ENCODE results near the gene HMGCR.

The HMGCR gene

DNA sequence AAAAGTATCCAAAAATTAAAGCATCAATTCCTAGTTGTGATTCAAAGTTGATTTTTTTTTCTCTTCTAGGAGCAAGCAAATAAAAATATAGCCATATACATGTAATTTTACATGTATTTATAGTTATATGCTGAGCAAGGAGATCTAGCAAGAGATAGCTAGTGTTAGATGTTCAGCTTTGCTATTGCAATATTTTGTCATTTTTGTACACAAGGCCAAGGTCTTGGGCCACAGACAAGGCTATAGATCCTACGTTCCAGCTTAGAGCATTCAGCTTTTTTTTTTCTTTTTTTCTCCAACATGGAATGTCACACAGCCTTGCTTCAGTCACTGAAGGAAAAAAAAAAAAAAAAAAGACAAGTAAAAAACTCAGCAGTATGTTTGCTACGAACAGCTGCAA, 36.8 kb downstream of the HMGCR start:
- H3K4me2 ChIP-seq: no peak overlapping the region
- H3K4me3 ChIP-seq (IDR thresholded peaks at IDR 0.05; ENCODE audit: insufficient read depth, low read depth, low read length): no peak overlapping the region
- H3K4me1 ChIP-seq (ENCODE audit: low read depth, poor library complexity, severe bottlenecking): no peaks in the 10 kb centered on the region
- H3K27me3 ChIP-seq (ENCODE audit: insufficient read depth, low read depth): no peaks in the 10 kb centered on the region
- no peak overlapping the region for H2AFZ ChIP-seq (ENCODE audit: low read depth)
- H3K79me2 ChIP-seq (ENCODE audit: insufficient read depth, low read depth): no peaks in the 10 kb centered on the region
- no peak overlapping the region for H3K9ac ChIP-seq
- no peaks in the 10 kb centered on the region for H4K20me1 ChIP-seq (ENCODE audit: insufficient read depth)
- H3K36me3 ChIP-seq (ENCODE audit: insufficient read depth): no peaks in the 10 kb centered on the region
- TF ChIP-seq, protein P1, sequence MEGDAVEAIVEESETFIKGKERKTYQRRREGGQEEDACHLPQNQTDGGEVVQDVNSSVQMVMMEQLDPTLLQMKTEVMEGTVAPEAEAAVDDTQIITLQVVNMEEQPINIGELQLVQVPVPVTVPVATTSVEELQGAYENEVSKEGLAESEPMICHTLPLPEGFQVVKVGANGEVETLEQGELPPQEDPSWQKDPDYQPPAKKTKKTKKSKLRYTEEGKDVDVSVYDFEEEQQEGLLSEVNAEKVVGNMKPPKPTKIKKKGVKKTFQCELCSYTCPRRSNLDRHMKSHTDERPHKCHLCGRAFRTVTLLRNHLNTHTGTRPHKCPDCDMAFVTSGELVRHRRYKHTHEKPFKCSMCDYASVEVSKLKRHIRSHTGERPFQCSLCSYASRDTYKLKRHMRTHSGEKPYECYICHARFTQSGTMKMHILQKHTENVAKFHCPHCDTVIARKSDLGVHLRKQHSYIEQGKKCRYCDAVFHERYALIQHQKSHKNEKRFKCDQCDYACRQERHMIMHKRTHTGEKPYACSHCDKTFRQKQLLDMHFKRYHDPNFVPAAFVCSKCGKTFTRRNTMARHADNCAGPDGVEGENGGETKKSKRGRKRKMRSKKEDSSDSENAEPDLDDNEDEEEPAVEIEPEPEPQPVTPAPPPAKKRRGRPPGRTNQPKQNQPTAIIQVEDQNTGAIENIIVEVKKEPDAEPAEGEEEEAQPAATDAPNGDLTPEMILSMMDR (conservative IDR thresholded peaks at IDR 0.05; ENCODE audit: low read depth, low read length): no peak
- H3K27ac ChIP-seq: no peak overlapping the region

DNA sequence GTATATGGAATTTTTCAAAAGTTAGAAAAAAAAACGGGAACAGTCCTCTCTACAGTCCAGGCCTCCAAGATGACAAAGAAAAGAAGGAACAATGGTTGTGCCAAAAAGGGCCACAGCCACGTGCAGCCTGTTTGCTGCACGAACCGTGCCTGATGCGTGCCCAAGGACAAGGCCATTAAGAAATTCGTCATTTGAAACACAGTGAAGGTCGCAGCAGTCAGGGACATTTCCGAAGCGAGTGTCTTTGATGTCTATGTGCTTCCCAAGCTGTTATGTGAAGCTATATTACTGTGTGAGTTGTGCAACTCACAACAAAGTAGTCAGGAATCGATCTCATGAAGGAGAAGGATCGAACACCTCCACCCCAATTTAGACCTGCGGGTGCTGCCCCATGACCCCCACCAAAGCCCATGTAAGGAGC, 37.4 kb downstream of the HMGCR start:
- TF ChIP-seq, protein P1 (conservative IDR thresholded peaks at IDR 0.05; ENCODE audit: low read depth, low read length): no peak
- no peaks in the 10 kb centered on the region for H3K36me3 ChIP-seq (ENCODE audit: insufficient read depth)

DNA sequence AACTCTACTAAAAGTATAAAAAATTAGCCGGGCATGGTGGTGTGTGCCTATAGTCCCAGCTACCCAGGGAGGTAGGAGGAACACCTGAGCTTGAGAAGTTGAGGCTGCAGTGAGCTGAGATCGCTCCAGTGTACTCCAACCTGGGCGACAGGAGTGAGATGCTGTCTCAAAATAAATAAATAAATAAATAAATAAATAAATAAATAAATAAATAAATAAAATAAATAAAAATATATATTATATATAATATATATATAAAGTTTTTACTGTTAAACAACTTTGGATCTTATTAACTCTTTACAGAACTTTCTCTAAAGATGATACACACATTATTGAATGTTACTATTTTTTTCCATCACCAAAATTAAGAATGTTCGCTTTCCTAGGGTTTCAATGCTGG, 38.4 kb downstream of the HMGCR start:
- no peaks in the 10 kb centered on the region for H3K36me3 ChIP-seq (ENCODE audit: insufficient read depth)
- TF ChIP-seq, protein P1 (conservative IDR thresholded peaks at IDR 0.05; ENCODE audit: low read depth, low read length): no peak

More for the DNA sequence above, 37.4 kb downstream of the HMGCR start:
- Histone ChIP-seq H3K4me2 (no peak overlapping the region), H3K9ac (no peak overlapping the region), H3K27ac (no peak overlapping the region), H3K27me3 (ENCODE audit: insufficient read depth, low read depth) (no peaks in the 10 kb centered on the region), H2AFZ (ENCODE audit: low read depth) (no peak overlapping the region), H4K20me1 (ENCODE audit: insufficient read depth) (no peaks in the 10 kb centered on the region), H3K4me3 (IDR thresholded peaks at IDR 0.05; ENCODE audit: insufficient read depth, low read depth, low read length) (no peak overlapping the region), H3K4me1 (ENCODE audit: low read depth, poor library complexity, severe bottlenecking) (no peaks in the 10 kb centered on the region), H3K79me2 (ENCODE audit: insufficient read depth, low read depth) (no peaks in the 10 kb centered on the region)

DNA sequence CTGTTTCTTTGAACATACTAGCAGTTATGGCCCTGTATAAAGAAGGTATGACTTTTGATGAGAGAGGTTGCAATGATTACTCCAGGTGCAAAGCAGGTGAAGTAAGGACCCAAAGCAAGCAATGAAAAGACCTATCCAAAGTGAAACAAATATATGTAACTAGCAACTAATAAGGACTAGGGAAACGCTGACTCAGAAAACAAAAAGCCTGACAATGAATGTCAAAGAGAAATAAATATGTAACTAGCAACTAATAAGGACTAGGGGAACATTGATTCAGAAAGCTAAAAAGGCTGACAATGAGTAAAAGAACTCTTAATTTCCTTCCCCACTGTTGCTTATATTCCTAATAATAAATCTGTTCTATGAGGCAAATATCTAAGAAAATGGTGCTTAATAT, 43.1 kb downstream of the HMGCR start:
- H2AFZ ChIP-seq (ENCODE audit: low read depth): no peak overlapping the region
- H3K27me3 ChIP-seq (ENCODE audit: insufficient read depth, low read depth): no peaks in the 10 kb centered on the region
- TF ChIP-seq, protein P1 (conservative IDR thresholded peaks at IDR 0.05; ENCODE audit: low read depth, low read length): no peak
- H3K79me2 ChIP-seq (ENCODE audit: insufficient read depth, low read depth): no peaks in the 10 kb centered on the region
- no peak overlapping the region for H3K4me3 ChIP-seq (IDR thresholded peaks at IDR 0.05; ENCODE audit: insufficient read depth, low read depth, low read length)
- no peaks in the 10 kb centered on the region for H3K4me1 ChIP-seq (ENCODE audit: low read depth, poor library complexity, severe bottlenecking)
- no peaks in the 10 kb centered on the region for H3K36me3 ChIP-seq (ENCODE audit: insufficient read depth)
- no peak overlapping the region for H3K27ac ChIP-seq
- H3K9ac ChIP-seq: no peak overlapping the region
- no peak overlapping the region for H3K4me2 ChIP-seq
- H4K20me1 ChIP-seq (ENCODE audit: insufficient read depth): no peaks in the 10 kb centered on the region

More for the DNA sequence above, 38.4 kb downstream of the HMGCR start:
- H3K4me2 ChIP-seq: no peak overlapping the region
- H3K4me1 ChIP-seq (ENCODE audit: low read depth, poor library complexity, severe bottlenecking): no peaks in the 10 kb centered on the region
- no peak overlapping the region for H3K27ac ChIP-seq
- H3K9ac ChIP-seq: no peak overlapping the region
- H3K4me3 ChIP-seq (IDR thresholded peaks at IDR 0.05; ENCODE audit: insufficient read depth, low read depth, low read length): no peak overlapping the region
- no peak overlapping the region for H2AFZ ChIP-seq (ENCODE audit: low read depth)
- no peaks in the 10 kb centered on the region for H3K27me3 ChIP-seq (ENCODE audit: insufficient read depth, low read depth)
- no peaks in the 10 kb centered on the region for H4K20me1 ChIP-seq (ENCODE audit: insufficient read depth)
- H3K79me2 ChIP-seq (ENCODE audit: insufficient read depth, low read depth): no peaks in the 10 kb centered on the region
